CD14-positive monocyte (primary cell): Measurements from ENCODE around the gene PRF1. TPM values are rescaled to one million over a fixed set of nuclear protein-coding genes. Genes with fewer than 3 reads are reported as not detected.

Source experiments
- DNase-seq, 3 donors: peaks; one replicate each; pipeline ENCODE4 v3.0.0-alpha.2; 2011 to 2022
- H2AFZ ChIP-seq: 2 replicates; pipeline ENCODE4 v1.6.0; 2012; ENCODE audit warnings: mild to moderate bottlenecking, low read depth, low read length, inconsistent platforms; ENCODE audit not compliant: insufficient read depth, poor library complexity, severe bottlenecking
- H3K27ac ChIP-seq, 2 donors: 1 replicate in 1 of 2; 2 replicates in 1 of 2; pipeline ENCODE4 v1.5.1; 2012 to 2013; ENCODE audit warnings: low read length in 2 of 2, control low read depth in 1 of 2, inconsistent platforms in 1 of 2, low read depth in 1 of 2, mild to moderate bottlenecking in 1 of 2
- H3K27me3 ChIP-seq, 2 donors: one replicate each; pipeline versions ENCODE4 v1.6.0 to v1.6.1; 2011 to 2013; ENCODE audit warnings: low read length in 2 of 2; ENCODE audit not compliant: control insufficient read depth in 2 of 2, insufficient read depth in 2 of 2
- H3K36me3 ChIP-seq, 2 donors: replicated peaks in 1 of 2; 1 replicate in 1 of 2; 2 replicates in 1 of 2; pipeline versions ENCODE4 v1.5.1 to v1.6.1; 2012 to 2013; ENCODE audit warnings: low read length in 2 of 2, control low read depth in 1 of 2, inconsistent platforms in 1 of 2, mild to moderate bottlenecking in 1 of 2; ENCODE audit not compliant: insufficient read depth in 2 of 2, control insufficient read depth in 1 of 2
- H3K4me1 ChIP-seq, 2 donors: 1 replicate in 1 of 2; 2 replicates in 1 of 2; pipeline versions ENCODE4 v1.5.1 to v1.6.1; 2012 to 2013; ENCODE audit warnings: low read length in 2 of 2, control low read depth in 1 of 2, inconsistent platforms in 1 of 2, mild to moderate bottlenecking in 1 of 2, moderate library complexity in 1 of 2; ENCODE audit not compliant: insufficient read depth in 2 of 2, control insufficient read depth in 1 of 2
- H3K4me2 ChIP-seq: replicated peaks from 2 replicates; pipeline ENCODE3; 2012; ENCODE audit warnings: low read length, moderate library complexity, mild to moderate bottlenecking; ENCODE audit not compliant: poor library complexity, severe bottlenecking; ENCODE audit errors: extremely low read depth
- H3K4me3 ChIP-seq, 3 experiments: fragments of 200-600 bp in 1 of 3; sonication (generic) in 1 of 3; replicated peaks in 1 of 3; 1 replicate in 2 of 3; 2 replicates in 1 of 3; pipeline ENCODE4 v1.5.1; 2011 to 2013; ENCODE audit warnings: low read length in 3 of 3, mild to moderate bottlenecking in 3 of 3, control low read depth in 2 of 3, low read depth in 2 of 3, inconsistent platforms in 1 of 3, moderate library complexity in 1 of 3
- H3K79me2 ChIP-seq: 2 replicates; pipeline ENCODE4 v1.6.0; 2012; ENCODE audit warnings: mild to moderate bottlenecking, control low read depth, inconsistent platforms, low read length, moderate library complexity; ENCODE audit not compliant: insufficient read depth
- H3K9ac ChIP-seq: 2 replicates; pipeline ENCODE4 v1.6.0; 2017; ENCODE audit warnings: low read length, mild to moderate bottlenecking; ENCODE audit not compliant: insufficient read depth, poor library complexity, severe bottlenecking
- H3K9me3 ChIP-seq, 2 donors: replicated peaks in 1 of 2; 1 replicate in 1 of 2; 2 replicates in 1 of 2; pipeline versions ENCODE4 v1.5.1 to v1.6.1; 2012 to 2013; ENCODE audit warnings: low read length in 2 of 2, control low read depth in 1 of 2; ENCODE audit not compliant: control insufficient read depth in 1 of 2, insufficient read depth in 1 of 2
- H4K20me1 ChIP-seq: 2 replicates; pipeline ENCODE4 v1.6.0; 2012; ENCODE audit warnings: mild to moderate bottlenecking, low read length, control low read depth, moderate library complexity; ENCODE audit not compliant: insufficient read depth
- H3K27ac Mint-ChIP-seq, 7 donors: one replicate each; pipeline ENCODE4 v1.8.0; 2020; ENCODE audit warnings: mild to moderate bottlenecking in 7 of 7, mixed read lengths in 7 of 7, moderate library complexity in 6 of 7, inconsistent platforms in 2 of 7
- H3K27me3 Mint-ChIP-seq, 3 donors: one replicate each; pipeline ENCODE4 v1.8.0; 2021 to 2022; ENCODE audit warnings: low read depth in 3 of 3, mild to moderate bottlenecking in 3 of 3, mixed read lengths in 3 of 3, moderate library complexity in 3 of 3, inconsistent platforms in 1 of 3
- H3K36me3 Mint-ChIP-seq, 2 donors: one replicate each; pipeline ENCODE4 v1.8.0; 2020; ENCODE audit warnings: mixed read lengths in 2 of 2, inconsistent platforms in 1 of 2, mild to moderate bottlenecking in 1 of 2
- H3K4me1 Mint-ChIP-seq: one replicate; pipeline ENCODE4 v1.8.0; 2020; ENCODE audit warnings: mild to moderate bottlenecking, mixed read lengths
- H3K4me3 Mint-ChIP-seq, 2 donors: one replicate each; pipeline ENCODE4 v1.8.0; 2020; ENCODE audit warnings: mild to moderate bottlenecking in 2 of 2, mixed read lengths in 2 of 2, moderate library complexity in 1 of 2
- H3K9me3 Mint-ChIP-seq, 7 donors: one replicate each; pipeline ENCODE4 v1.8.0; 2020 to 2022; ENCODE audit warnings: mixed read lengths in 7 of 7, mild to moderate bottlenecking in 6 of 7, moderate library complexity in 6 of 7, inconsistent platforms in 2 of 7
- CTCF ChIP-seq: fragments of 200-600 bp; IDR thresholded peaks from one replicate; pipeline ENCODE4 v1.8.0; 2022; ENCODE audit warnings: antibody characterized with exemption, mild to moderate bottlenecking
- WGBS: methylation state at CpG from one replicate; pipeline ENCODE4 v1.1.5; 2013; ENCODE audit warnings: missing lambda C conversion rate; ENCODE audit not compliant: insufficient coverage; 5-methylcytosine and 5-hydroxymethylcytosine counted together
- intact Hi-C, 2 donors: fragments of 100-400 bp; cut with micrococcal nuclease; formaldehyde crosslinking; loops; one replicate each; pipeline versions ENCODE4 v1.15.0 to v1.15.1; 2023
- polyA plus RNA-seq, 3 donors: library from polyadenylated mRNA; depleted of rRNA in 1 of 3; unstranded in 2 of 3; stranded (reverse) in 1 of 3; fragments of 300-500 nt in 2 of 3; fragments of >200 nt in 1 of 3; fragmentation: Illumina TruSeq in 2 of 3; gene quantifications; 1 replicate in 2 of 3; 2 replicates in 1 of 3; pipeline ENCODE4 v1.2.3, GENCODE V29; 2012 to 2021

Gene PRF1
- polyA plus RNA-seq, 3 donors: 0.09 to 2.7 (median 2.4) TPM

- no peak overlapping the region for H3K4me3 ChIP-seq
- Mint-ChIP-seq H3K4me3 (no peak overlapping the region), H3K9me3 (peaks cover 0 to 2% (median 0%) of the 10 kb centered on the region in 7 donors), H3K27ac (no peak overlapping the region), H3K36me3 (no peaks in the 10 kb centered on the region), H3K4me1 (no peaks in the 10 kb centered on the region), H3K27me3 (peaks cover 0 to 1% (median 0%) of the 10 kb centered on the region in 3 donors)
- H3K4me2 ChIP-seq: no peak overlapping the region
- no peaks in the 10 kb centered on the region for H3K9me3 ChIP-seq
- no peaks in the 10 kb centered on the region for H3K27me3 ChIP-seq
- no peaks in the 10 kb centered on the region for H3K79me2 ChIP-seq
- H3K9ac ChIP-seq: no peak overlapping the region
- no peak for TF ChIP-seq CTCF
- no peak overlapping the region for H3K27ac ChIP-seq
- no peak overlapping the region for H2AFZ ChIP-seq
- H3K4me1 ChIP-seq: no peaks in the 10 kb centered on the region
- no peaks in the 10 kb centered on the region for H4K20me1 ChIP-seq
- intact Hi-C loops: loop anchor here in 1 of 2 donors (2.0 to 5.0 kb wide), 2 partner anchors 207 to 331 kb away; no protein-coding TSS in a partner anchor
- WGBS: 88% methylated on average over 1 of the region's 2 CpGs
- DNase-seq: no peak
- no peaks in the 10 kb centered on the region for H3K36me3 ChIP-seq
Measured at GRCh38 chr10:70551466-70551865, 51.1 kb downstream of the PRF1 start.

- H3K4me2 ChIP-seq: no peak overlapping the region
- H4K20me1 ChIP-seq: no peaks in the 10 kb centered on the region
- Mint-ChIP-seq H3K36me3 (no peaks in the 10 kb centered on the region), H3K27ac (no peak overlapping the region), H3K27me3 (peaks cover 0 to 2% (median 1%) of the 10 kb centered on the region in 3 donors), H3K4me3 (no peak overlapping the region), H3K9me3 (peaks cover 0 to 2% (median 0%) of the 10 kb centered on the region in 7 donors), H3K4me1 (no peaks in the 10 kb centered on the region)
- H3K27ac ChIP-seq: no peak overlapping the region
- H3K79me2 ChIP-seq: no peaks in the 10 kb centered on the region
- H2AFZ ChIP-seq: no peak overlapping the region
- H3K4me3 ChIP-seq: no peak overlapping the region
- no peak for DNase-seq
- no peaks in the 10 kb centered on the region for H3K9me3 ChIP-seq
- intact Hi-C loops: loop anchor here (1.0 to 5.0 kb wide), 4 partner anchors 208 to 332 kb away; no protein-coding TSS in a partner anchor
- 92% methylated on average over 3 of the region's 6 CpGs for WGBS
- H3K4me1 ChIP-seq: no peaks in the 10 kb centered on the region
- no peak overlapping the region for H3K9ac ChIP-seq
- TF ChIP-seq CTCF: no peak
- H3K36me3 ChIP-seq: no peaks in the 10 kb centered on the region
- no peaks in the 10 kb centered on the region for H3K27me3 ChIP-seq
Measured at GRCh38 chr10:70550459-70550858, 52.1 kb downstream of the PRF1 start.
